Stimulated activated CD8-positive, alpha-beta memory T cell treated with anti-CD3 and anti-CD28 coated beads, Interleukin-4, amount 100 ng/mL, for 1 hour (primary cell): ENCODE results near the gene PHF3.
A peak's percentile ranks its signal among the peaks of the same experiment; 100 is the strongest.

Experiments
- DNase-seq, 2 donors: peaks; one replicate each; pipeline ENCODE4 v3.0.0-alpha.2; 2020; ENCODE audit warnings: low read depth in 2 of 2, low spot score in 1 of 2

Gene PHF3, protein sequence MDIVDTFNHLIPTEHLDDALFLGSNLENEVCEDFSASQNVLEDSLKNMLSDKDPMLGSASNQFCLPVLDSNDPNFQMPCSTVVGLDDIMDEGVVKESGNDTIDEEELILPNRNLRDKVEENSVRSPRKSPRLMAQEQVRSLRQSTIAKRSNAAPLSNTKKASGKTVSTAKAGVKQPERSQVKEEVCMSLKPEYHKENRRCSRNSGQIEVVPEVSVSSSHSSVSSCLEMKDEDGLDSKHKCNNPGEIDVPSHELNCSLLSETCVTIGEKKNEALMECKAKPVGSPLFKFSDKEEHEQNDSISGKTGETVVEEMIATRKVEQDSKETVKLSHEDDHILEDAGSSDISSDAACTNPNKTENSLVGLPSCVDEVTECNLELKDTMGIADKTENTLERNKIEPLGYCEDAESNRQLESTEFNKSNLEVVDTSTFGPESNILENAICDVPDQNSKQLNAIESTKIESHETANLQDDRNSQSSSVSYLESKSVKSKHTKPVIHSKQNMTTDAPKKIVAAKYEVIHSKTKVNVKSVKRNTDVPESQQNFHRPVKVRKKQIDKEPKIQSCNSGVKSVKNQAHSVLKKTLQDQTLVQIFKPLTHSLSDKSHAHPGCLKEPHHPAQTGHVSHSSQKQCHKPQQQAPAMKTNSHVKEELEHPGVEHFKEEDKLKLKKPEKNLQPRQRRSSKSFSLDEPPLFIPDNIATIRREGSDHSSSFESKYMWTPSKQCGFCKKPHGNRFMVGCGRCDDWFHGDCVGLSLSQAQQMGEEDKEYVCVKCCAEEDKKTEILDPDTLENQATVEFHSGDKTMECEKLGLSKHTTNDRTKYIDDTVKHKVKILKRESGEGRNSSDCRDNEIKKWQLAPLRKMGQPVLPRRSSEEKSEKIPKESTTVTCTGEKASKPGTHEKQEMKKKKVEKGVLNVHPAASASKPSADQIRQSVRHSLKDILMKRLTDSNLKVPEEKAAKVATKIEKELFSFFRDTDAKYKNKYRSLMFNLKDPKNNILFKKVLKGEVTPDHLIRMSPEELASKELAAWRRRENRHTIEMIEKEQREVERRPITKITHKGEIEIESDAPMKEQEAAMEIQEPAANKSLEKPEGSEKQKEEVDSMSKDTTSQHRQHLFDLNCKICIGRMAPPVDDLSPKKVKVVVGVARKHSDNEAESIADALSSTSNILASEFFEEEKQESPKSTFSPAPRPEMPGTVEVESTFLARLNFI (N-terminal part only)

DNA sequence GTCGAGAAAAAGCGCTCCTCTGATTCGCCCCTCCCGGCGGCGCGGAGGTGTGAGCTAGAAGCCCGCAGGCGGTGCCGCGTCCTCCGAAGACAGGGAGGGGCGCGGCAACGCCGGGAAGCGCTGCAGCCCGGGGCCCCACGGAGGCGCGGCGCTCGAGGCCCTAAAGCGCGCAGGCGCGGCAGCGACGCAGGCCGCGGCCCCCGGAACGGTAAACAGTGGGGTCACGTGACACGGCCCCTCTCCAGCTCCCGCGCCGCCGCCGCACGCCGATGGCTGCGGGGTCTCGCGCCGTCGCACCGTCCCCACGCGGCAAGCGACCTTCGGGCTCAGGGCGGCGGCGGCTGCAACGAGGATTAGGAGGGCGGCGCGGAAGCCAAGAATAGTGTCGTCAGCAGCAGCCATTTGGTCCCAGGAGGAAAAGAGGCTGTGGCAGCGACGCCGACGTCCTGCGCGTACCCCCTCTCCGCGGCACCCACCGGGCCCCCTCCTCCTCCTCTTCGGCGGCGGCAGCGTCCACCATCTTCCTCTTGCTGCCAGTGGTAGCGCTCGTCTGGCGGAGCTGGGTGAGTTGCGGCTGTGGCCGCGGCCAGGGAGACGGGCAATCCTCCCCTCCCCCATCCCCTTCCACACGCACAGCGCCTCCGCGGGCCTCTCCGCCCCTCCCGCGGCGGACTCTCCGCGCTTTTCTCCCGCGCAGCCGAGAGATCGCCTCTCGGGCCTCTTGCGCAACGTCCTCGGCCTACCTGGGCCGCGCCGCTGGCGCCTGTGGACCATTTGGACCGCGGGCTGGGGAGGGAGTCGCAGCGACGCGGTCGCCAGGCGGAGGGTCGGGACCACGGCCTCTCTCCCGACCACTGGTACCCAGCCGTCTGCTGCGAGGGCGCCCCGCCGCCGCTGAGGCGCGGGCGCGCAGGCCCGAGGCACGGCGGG, at the start of gene PHF3:
TSS of gene PHF3 (plus strand) at position 215 of the 930 bp plus-strand sequence. CDS start 10,750 bp downstream, outside the sequence.
- DNase-seq, result peak; percentile 72 to 79

DNA sequence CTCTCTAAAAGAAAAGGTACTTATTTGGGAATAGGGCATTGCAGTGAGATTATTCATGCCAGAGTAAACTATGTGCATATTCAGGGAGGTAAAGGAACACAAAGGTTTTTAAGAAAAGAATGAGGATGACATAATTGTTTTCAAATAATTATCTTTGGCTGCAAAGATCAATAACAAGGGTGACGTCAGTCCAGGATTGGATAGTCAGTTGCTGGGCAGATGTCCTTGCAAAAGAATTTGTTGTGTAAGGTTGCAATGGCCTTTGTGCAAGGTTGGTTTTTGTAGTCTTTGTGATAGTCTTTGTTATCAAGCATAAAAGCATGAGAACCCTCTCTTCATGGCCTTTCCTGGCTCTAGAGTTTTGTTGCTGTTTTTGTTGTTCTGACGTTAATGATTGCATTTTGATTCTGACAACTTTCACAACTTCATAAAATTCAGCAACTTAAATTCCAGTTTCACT, 45.6 kb upstream of the PHF3 start:
- DNase-seq, result no peak

DNA sequence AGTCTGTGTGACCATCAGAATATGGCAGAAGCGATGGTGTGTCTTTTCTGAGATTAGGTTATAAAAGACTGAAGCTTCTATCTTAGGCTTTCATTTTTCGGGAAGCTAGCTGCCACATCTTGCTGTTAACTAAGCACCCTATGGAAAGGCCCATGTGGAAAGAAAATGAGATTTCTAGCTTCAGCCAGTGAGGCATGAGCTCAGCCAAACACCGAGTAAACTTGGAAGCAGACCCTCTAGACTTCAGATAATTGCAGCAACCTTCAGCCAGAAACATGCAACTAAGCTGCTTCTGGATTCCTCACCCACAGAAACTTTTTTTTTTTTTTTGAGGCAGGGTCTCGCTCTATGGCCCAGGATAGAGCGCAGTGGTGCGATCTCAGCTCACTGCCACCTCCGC, 42.7 kb upstream of the PHF3 start:
- DNase-seq, result no peak

DNA sequence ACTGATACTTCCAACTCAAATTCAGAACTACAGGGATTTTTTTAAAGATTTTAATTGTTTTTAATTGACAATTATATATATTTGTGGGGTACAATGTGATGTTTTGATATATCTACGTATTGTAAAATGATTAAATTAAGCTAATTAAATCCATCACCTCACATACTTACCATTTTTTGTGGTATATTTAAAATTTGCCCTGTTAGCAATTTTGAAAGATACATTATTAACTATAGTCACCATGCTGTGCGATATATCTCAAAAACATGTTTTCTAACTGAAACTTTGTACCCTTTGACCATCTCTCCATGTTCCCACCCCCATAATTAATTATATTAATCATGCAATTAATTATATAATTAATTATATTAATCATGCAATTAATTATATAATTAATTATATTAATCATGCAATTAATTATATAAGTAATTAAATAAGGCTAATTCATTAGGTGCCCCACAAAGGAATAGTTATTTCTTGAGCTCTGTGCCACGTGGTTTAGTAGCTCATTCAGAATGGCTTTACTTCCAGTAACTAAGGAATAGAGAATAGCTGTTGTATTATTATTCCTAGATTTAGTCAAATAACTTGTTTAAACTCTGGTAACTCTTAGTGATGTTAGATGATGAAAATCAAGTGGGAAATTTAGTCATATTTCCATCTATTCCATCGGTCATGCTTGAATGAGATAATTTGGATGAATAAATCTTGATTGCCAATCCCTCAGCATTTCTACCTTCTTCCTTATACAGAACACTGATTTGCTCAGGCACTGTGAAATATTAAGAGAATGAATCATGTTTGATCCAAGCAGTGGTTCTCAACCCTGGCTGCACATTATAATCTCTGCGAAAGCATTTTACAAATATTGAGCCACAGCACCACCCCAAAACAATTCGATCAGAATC, 38.2 kb upstream of the PHF3 start:
- no peak for DNase-seq

DNA sequence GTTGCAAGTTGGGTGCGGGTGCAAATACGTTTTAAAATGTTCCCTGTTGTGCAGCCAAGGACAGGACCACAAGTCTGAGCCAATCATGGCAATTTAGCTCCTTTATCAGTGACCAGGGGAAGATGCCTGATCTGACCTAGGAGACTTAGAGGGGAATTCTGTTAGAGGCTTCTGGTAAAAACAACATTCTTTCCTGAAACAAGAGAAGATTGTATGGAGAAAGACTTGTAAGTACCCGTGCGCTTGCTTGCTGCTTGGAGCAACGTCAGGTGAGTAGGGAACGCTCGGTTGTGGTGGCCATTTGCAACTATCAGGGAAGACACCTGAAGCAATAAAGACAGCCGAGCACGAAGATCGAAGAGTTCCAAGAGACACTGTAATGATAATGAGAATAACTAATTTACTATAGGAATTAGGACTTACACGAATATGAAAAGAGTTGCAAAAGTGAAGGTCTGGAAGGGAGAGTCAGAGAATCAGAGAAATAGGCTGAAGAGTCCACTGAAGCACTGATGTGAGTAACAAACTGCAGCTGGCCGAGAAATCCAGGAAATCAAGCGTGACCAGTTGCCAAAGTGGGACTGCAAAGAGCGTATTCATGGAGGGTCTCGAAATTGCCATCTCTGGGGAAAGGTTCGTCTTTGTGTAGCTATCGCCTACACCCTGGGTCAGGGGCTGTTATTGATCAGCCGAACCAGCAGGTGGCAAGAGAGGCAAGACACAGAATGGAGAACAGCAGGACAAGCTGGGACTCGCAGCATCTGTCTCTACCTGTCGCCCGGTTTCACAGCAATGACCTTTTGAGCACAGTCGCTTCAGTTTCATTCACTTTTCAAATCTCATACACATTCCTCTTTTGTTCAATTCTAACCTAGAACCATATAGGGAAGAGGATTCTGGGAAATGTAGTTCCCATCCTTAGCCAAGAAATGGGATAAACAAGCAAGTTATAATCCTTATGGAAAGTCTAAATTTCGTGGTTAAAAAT, 37.3 kb upstream of the PHF3 start:
- peak; percentile 28 to 46 for DNase-seq

DNA sequence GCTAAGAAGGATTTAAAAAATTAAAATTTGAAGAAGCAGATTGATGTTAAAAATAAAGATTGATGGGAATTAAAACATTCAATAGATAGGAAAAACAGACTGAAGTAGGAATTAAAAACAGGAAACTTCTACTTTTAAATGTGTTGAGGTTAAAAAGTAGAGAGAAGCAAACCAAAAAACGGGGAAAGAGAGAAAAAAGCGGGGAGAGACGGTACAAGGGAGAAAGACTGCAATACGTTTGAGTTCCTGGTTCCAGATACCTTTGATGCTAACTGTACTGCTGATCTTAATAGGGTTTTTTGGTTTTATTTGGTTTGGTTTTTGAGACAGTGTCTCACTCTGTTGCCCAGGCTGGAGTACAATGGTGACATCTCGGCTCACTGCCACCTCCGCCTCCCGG, 36.4 kb upstream of the PHF3 start:
- no peak for DNase-seq

DNA sequence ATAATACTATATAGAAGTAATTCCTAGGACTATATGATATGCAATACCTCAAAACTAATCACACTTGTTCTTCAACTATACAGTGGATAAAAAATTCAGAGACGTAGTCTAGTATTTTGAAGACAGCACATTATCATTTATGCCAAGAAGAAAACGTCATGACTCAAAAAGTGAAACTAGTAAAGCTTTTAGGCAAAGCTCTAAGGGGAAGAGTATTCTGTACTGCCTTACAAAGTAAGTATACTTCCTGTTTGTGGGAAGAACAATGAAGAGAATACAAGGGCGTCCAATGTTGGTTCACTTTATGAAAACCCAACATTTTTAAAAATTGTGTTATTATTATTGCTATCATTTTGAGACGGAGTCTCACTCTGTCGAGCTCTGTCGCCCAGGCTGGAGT, 35.5 kb upstream of the PHF3 start:
- DNase-seq, result no peak

DNA sequence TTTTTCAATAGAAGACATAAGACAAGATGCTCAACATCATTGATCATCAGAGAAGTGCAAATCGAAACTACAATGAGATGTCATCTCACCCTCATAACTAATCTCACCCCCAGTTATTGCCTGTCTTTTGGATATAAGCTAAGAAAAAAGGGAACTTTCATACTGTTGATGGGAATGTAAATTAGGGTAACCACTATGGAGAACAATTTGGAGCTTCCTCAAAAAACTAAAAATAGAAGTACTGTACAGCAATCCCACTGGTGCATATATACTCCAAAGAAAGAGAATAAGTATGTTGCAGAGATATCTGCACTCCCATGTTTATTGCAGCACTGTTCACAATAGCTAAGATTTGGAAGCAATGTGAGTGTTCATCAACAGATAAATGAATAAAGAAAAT, 26.4 kb upstream of the PHF3 start:
- no peak for DNase-seq

DNA sequence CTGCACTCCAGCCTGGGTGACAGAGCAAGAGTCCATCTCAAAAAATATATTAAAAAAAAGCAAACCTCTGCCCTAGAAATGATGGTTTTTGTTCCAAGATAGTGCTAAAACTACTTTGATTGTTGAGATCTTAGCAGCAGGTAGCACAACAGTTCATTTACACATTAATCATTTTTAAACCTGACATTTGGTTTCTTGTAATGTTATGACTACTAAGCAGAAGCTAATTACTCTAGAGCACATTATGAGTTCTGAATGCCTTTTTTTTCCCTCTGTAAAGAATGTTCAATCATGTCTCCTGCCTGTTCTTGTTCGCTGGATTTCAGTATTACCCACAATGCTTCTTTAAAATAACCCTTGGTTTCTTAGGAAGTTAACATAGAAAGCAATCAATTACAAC, 24.7 kb upstream of the PHF3 start:
- no peak for DNase-seq

DNA sequence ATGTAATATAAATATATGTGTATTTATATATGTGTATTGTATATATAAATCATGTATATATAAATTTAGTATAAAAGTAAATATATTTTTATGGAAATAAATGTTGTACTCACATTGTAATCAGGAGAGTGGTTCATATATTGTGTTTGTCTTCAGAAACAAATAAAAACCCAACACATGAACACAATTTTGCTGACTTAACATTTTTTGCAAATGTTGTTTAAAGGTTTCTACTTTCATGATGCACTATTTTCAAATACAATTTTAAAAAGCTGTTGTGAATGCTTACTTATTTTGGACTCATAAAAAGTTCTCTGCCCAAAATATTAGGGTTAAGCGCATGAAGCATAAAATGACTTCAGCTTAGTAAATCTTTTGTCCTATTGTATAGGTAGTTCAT, 24.0 kb upstream of the PHF3 start:
- DNase-seq, result no peak

DNA sequence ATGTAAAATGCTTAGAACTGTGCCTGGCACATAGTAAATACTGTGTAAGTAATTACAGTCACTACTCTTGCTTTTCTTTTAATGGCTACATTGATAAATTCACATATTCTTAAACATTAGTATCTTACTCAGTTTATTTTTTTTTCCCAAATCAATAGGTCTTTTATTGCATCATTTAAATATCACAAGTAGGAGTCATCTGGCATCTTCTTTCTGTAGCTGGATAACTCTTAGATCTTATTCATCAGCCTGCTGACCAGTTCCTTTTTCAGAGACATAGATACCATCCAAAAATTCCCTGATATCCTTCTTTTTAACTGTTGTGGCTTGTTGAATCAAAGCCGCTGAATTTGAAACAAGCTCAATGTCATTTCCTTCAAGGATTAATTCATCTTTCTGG, 20.0 kb upstream of the PHF3 start:
- DNase-seq, result no peak

DNA sequence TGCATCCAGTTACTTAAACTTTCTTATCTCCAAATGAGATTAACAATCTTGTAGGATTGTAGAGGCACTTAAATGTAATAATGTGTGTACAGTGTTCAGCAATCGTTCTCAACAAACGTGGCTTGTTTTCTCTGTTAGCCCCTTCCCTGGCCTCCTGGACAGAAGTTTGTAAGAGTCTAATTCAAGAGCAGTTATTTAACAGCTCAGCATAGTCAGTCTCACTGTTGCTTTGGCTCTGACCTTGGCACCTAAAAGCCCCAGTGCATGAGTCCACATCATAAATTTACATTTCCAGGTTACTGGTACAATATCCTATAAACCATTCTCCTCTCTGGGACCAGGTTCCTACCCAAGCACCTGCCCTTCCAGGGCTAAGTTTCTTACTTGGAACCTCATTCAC, 11.5 kb upstream of the PHF3 start:
- DNase-seq, result no peak

DNA sequence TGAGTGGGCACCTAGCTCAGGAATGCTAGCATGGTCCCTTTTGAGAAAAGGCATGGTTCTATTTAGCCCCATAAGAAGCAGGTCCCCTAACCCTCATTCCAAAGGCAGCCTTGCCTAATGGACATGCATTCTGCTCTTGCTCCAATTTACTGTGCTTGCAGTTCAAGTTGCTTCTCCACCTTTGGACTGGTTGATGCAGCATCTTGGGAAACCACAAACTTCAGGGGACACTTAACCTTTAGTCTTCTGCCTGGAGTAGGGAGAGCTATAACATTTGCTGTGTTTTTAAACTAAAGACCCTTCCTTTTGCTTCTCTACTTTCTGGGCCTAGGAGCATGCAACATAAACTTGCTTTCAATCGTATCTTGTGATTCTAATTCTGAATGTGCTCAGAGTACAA, 5.1 kb upstream of the PHF3 start:
- DNase-seq, result no peak

DNA sequence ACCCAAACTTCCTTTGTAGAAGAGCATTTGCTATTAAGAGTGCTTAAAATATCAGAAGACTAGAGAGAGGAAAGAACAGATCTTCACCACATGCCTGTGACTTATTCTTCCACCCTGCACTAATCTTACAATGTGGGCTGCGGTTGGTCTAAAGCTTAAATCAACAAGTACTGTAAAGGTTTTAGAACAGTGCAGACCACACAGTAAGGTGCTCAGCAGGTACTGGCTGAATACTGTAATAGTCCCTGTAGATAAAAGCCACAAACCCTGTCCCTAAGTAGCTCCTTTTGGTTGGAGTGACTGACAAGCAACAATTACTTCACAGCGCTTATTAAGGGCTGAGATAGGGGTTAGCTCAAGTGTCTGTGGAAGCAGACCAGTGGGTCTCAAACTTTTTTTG, 972 bp upstream of the PHF3 start:
- DNase-seq, result no peak

DNA sequence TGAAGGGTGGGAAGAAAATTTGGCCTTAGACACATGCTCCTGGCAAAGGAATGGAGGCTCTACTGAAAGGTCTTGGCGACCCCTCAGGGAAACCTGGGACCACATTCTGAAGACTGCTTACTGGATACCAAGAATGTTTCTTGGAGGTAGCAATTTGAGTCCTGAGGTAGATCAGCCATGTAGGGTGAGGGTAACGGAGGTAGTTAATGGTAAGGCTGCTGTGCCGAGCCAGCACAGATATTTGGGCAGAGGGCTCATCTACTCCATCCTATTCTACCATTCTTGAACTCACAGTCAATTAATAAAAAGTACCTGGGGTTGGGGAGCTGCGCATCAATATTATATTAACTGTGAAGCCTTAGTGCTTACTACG, 401 bp upstream of the PHF3 start:
- DNase-seq, result no peak

DNA sequence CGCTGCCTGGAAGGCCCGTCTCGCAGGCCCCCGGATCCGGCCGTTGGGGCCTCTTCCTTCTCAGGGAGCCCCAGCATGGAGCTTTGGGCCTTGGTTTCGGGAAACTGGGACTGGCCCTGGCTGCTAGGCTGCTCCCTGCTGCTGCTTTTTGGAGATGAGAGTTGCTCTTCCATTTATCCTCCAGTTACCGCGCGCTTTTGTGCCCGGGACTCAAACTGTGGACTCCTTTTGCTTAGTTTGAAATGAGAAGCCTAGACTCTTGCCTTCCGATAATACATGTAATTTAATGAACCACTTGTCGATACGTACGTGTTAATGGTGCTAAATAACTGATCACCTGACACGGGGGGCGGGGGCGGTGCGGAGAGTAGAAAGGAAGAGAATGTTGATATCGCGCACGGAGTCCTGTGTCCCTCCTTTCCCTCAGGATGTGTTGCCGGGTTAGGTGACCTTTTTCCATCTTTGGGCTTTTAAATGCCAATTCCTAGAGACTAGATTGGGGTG, 968 bp downstream of the PHF3 start:
- peak; percentile 4 to 33 for DNase-seq

DNA sequence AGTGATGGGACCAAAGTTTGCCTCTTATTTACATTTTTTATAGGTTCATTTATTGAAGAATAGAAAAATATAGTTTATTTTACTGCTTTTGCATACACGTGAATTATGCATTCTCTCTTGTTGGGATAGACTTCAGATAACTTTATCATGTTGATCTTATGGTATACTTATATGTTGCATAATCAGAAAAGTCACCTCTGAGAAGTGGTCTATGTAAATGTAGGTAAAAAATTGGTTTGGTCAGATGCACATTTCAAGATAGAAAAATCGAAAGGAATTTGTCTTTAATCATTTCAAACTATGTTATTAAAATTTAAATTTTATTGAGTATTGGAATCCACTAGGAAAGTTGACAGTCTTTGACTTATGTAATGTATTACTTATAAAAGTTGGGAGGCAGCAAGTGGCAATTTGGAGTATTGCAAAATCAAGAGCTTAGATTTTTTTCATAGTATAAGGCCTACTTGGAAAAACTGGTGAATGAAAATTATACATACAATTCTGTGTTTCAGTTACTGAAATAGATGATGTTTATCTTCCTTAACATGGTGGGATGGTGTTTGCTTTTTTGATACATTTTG, 2.4 kb downstream of the PHF3 start:
- DNase-seq, result no peak

DNA sequence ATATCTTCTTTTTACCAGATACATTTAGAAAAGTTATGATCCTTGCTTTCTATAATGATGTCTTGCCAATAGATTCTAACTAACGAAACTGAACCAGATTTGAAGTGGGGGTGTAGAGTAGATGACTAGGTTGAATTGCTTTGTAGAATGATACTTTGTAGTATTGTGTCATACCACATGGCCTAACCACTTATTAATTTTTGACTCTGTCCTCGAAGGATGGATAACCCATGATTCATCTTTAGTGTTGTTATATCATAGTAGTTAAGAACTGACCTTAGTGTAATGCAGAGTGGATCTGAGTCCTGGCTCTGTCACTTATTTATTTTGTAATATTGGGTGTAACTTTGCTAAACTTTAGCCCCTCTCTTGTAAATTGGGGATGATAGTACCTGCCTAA, 4.5 kb downstream of the PHF3 start:
- no peak for DNase-seq
